ENCODE results near the gene ARHGDIB.

The ARHGDIB gene

DNA sequence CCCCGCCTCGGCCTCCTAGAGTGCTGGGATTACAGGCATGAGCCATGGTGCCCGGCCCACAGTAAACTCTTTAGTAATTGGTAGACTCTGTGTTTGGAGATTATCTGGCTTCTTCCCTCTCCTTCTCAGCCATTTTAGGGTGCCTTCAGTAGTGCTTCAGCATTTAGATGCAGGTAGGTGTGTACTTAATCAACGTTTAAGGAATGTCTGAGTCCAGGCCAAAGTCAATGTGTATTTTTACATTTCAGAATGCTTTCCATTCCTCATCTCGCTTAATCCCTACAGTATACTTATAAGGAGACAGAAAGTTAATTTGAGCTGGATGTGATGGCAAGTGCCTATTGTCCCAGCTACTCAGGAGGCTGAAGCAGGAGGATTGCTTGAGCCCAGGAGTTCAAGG is 55.3 kb downstream of the ARHGDIB start:
- no peak overlapping the region for H3K27ac ChIP-seq (ENCODE audit: low read depth, low read length)
- no peak overlapping the region for H3K9ac ChIP-seq (ENCODE audit: low read length)
- H3K4me1 ChIP-seq (ENCODE audit: insufficient read depth, low read length): peaks cover 5% of the 10 kb centered on the region
- no peaks in the 10 kb centered on the region for H3K9me3 ChIP-seq (ENCODE audit: low read length)
- no peaks in the 10 kb centered on the region for H3K36me3 ChIP-seq (ENCODE audit: insufficient read depth, low read length)
- H3K27me3 ChIP-seq (ENCODE audit: control insufficient read depth in 1 of 2, insufficient read depth in 2 of 2, low read length in 2 of 2): no peaks in the 10 kb centered on the region
- no peak overlapping the region for H3K4me3 ChIP-seq (ENCODE audit: low read depth in 1 of 2, low read length in 2 of 2)

DNA sequence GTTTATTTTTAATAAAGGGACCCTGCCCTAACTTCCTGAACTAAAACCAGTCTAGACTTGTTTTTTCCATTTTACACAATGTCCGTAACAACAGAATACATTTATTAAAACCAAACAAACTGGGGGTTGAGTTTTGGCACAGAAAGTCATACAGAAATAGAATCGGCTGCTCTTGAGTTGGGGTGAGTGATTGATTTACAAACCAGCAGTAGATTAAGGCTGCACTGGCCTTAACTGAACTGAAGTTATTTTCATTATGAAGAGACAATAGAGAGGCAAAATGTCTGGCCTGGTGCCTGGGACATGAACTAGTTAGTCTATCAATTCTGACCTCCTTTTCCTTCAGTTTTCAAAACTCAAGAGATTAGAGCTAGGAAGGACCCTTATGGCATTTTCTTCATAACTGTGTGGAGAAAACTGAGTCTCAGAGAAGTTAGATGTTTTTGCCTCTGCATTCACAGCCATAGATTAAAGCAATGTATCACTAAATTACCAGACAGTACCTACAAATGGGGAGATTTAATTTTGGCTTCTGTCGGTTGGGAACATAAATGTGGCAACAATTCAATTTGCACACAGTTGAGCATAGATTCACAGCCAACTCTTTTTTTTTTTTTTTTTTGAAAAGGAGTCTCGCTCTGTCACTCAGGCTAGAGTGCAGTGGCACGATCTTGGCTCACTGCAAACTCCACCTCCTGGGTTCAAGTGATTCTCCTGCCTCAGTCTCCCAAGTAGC is 56.0 kb downstream of the ARHGDIB start:
- H3K27ac ChIP-seq (ENCODE audit: low read depth, low read length): no peak overlapping the region
- peaks cover 5% of the 10 kb centered on the region for H3K4me1 ChIP-seq (ENCODE audit: insufficient read depth, low read length)
- H3K9ac ChIP-seq (ENCODE audit: low read length): no peak overlapping the region
- no peaks in the 10 kb centered on the region for H3K27me3 ChIP-seq (ENCODE audit: control insufficient read depth in 1 of 2, insufficient read depth in 2 of 2, low read length in 2 of 2)
- no peak overlapping the region for H3K4me3 ChIP-seq (ENCODE audit: low read depth in 1 of 2, low read length in 2 of 2)
- no peaks in the 10 kb centered on the region for H3K9me3 ChIP-seq (ENCODE audit: low read length)
- H3K36me3 ChIP-seq (ENCODE audit: insufficient read depth, low read length): no peaks in the 10 kb centered on the region

DNA sequence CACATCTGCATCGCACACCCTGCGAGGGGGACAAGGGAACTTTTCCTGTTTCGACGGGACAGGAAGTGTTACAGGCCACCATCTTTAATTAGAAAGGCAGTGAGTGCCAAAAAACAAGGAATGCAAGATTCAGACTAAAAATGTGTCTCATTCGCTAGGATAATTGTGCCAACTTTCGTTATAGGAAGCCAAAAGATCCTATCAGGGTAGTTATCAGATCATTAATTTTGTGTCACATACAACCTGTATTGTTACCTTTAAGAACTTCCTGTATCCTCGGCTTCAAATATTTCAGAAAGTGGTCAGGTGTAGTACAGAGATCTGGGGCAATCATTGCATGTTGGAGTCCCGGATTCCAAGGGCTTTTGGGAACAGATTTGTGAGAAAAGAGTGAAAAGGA is 56.5 kb downstream of the ARHGDIB start:
- Histone ChIP-seq H3K9ac (ENCODE audit: low read length) (no peak overlapping the region), H3K9me3 (ENCODE audit: low read length) (no peaks in the 10 kb centered on the region), H3K27me3 (ENCODE audit: control insufficient read depth in 1 of 2, insufficient read depth in 2 of 2, low read length in 2 of 2) (no peaks in the 10 kb centered on the region), H3K4me3 (ENCODE audit: low read depth in 1 of 2, low read length in 2 of 2) (no peak overlapping the region), H3K27ac (ENCODE audit: low read depth, low read length) (no peak overlapping the region), H3K4me1 (ENCODE audit: insufficient read depth, low read length) (peaks cover 5% of the 10 kb centered on the region), H3K36me3 (ENCODE audit: insufficient read depth, low read length) (no peaks in the 10 kb centered on the region)

DNA sequence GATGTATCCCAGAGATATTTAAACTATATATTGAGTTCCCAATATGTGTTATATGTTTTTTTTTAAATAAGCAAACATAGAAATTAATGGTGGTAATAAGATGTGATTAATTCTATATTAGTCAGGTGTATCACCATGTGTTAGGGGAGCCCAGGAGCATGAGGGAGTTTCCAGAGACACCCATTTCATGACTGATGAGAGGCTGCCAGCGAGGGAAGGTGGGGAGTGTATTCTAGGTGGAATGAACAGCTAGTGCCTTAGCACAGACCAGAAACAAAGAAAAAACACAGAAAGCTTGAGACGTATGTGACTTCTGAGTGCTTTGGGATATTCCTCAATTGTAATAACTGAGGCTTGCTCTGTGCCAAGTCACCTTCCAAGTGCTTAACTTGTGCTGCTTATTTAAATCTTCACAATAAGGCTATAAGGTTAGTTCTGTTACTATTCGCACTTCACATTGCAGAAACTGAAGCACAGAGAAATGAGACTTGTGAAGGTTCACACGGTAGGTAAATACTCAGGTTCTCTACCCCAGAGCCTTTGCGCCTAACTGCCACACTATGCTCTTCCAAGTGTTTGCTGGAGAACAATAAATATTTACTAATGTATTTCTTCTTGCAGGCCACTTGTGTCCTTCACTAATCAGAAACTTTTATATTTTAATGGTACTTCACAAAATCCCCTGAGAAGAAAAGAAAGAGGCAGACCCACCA is 57.9 kb downstream of the ARHGDIB start:
- Histone ChIP-seq H3K27ac (ENCODE audit: low read depth, low read length) (no peak overlapping the region), H3K4me1 (ENCODE audit: insufficient read depth, low read length) (peaks cover 5% of the 10 kb centered on the region), H3K4me3 (ENCODE audit: low read depth in 1 of 2, low read length in 2 of 2) (no peak overlapping the region), H3K36me3 (ENCODE audit: insufficient read depth, low read length) (no peaks in the 10 kb centered on the region), H3K27me3 (ENCODE audit: control insufficient read depth in 1 of 2, insufficient read depth in 2 of 2, low read length in 2 of 2) (no peaks in the 10 kb centered on the region), H3K9me3 (ENCODE audit: low read length) (no peaks in the 10 kb centered on the region), H3K9ac (ENCODE audit: low read length) (no peak overlapping the region)

DNA sequence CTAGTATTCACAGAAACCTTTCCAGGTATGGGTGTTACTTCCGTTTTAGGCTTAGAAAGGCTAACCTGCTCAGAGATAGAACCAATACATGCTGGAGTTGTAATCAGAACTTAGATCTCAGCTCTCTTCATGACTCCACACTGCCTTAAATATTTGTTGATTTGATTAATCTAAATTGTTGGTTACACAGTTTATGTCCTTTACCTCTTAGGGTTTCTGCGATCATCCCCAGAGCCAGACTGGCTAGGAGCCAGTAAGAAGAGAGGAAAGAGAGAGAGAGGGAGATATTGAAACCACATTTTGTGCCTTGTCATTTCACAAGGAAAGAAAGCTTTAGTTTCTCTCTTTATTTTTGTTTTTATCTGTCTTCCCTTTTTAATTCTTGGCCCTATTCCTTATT is 58.9 kb downstream of the ARHGDIB start:
- Histone ChIP-seq H3K9ac (ENCODE audit: low read length) (no peak overlapping the region), H3K27ac (ENCODE audit: low read depth, low read length) (no peak overlapping the region)

DNA sequence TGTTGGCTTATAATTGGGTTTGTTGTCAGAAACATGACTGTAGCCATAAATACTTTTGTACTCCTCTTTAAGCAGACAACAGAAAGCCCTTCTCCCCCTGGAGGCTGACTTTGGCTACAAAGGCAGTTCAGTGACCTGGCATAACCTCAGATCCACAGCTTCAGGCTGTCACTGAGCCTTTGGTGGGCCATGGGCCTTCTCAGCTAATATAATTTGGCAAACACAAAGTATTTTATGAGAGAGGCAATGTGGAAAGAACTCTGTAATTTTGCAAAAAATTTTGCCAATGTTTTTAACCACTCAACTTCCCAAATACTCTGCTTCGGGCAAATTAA is 60.2 kb downstream of the ARHGDIB start:
- Histone ChIP-seq H3K27ac (ENCODE audit: low read depth, low read length) (no peak overlapping the region), H3K4me1 (ENCODE audit: insufficient read depth, low read length) (peaks cover 13% of the 10 kb centered on the region), H3K4me3 (ENCODE audit: low read depth in 1 of 2, low read length in 2 of 2) (no peak overlapping the region)

More for the DNA sequence above, 58.9 kb downstream of the ARHGDIB start:
- Histone ChIP-seq H3K36me3 (ENCODE audit: insufficient read depth, low read length) (no peaks in the 10 kb centered on the region), H3K4me1 (ENCODE audit: insufficient read depth, low read length) (peaks cover 5% of the 10 kb centered on the region), H3K4me3 (ENCODE audit: low read depth in 1 of 2, low read length in 2 of 2) (no peak overlapping the region), H3K9me3 (ENCODE audit: low read length) (no peaks in the 10 kb centered on the region), H3K27me3 (ENCODE audit: control insufficient read depth in 1 of 2, insufficient read depth in 2 of 2, low read length in 2 of 2) (no peaks in the 10 kb centered on the region)

DNA sequence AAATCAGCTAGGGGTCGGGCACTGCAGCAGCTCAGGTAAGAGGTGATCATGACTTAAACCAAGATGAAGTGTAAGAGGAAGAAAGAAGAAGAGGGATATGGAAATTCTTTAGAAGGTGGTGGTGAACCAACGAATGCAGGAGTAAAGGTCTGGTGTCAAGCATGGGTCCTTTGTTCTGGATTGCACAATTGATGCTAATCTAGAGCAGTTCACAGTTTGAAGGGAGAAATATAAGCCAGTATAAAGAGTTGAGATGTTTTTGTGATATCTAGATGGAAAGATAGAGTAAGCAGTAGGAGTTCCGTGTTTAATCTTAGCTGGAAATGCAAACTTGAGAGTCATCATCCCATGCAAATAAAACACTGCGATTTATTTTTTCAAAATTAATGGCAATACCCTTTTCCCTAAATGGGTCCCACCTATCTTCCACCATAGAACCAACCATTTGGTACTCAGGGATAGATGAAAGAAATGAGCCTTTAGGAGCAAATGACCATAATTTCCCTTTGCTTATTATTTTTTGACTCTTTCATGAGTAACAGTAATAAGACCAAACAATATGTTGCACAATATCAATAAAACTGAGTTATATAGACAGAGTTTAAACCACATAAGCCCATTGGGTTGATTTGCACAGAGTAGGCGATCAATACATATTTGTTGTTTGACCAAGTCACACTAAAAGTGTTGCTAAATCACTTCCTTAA is 60.7 kb downstream of the ARHGDIB start:
- peaks cover 13% of the 10 kb centered on the region for H3K4me1 ChIP-seq (ENCODE audit: insufficient read depth, low read length)
- no peak overlapping the region for H3K9ac ChIP-seq (ENCODE audit: low read length)
- H3K27me3 ChIP-seq (ENCODE audit: control insufficient read depth in 1 of 2, insufficient read depth in 2 of 2, low read length in 2 of 2): no peaks in the 10 kb centered on the region
- no peaks in the 10 kb centered on the region for H3K36me3 ChIP-seq (ENCODE audit: insufficient read depth, low read length)
- no peak overlapping the region for H3K4me3 ChIP-seq (ENCODE audit: low read depth in 1 of 2, low read length in 2 of 2)
- no peaks in the 10 kb centered on the region for H3K9me3 ChIP-seq (ENCODE audit: low read length)
- H3K27ac ChIP-seq (ENCODE audit: low read depth, low read length): no peak overlapping the region

More for the DNA sequence above, 60.2 kb downstream of the ARHGDIB start:
- Histone ChIP-seq H3K27me3 (ENCODE audit: control insufficient read depth in 1 of 2, insufficient read depth in 2 of 2, low read length in 2 of 2) (no peaks in the 10 kb centered on the region), H3K9ac (ENCODE audit: low read length) (no peak overlapping the region), H3K36me3 (ENCODE audit: insufficient read depth, low read length) (no peaks in the 10 kb centered on the region), H3K9me3 (ENCODE audit: low read length) (no peaks in the 10 kb centered on the region)

DNA sequence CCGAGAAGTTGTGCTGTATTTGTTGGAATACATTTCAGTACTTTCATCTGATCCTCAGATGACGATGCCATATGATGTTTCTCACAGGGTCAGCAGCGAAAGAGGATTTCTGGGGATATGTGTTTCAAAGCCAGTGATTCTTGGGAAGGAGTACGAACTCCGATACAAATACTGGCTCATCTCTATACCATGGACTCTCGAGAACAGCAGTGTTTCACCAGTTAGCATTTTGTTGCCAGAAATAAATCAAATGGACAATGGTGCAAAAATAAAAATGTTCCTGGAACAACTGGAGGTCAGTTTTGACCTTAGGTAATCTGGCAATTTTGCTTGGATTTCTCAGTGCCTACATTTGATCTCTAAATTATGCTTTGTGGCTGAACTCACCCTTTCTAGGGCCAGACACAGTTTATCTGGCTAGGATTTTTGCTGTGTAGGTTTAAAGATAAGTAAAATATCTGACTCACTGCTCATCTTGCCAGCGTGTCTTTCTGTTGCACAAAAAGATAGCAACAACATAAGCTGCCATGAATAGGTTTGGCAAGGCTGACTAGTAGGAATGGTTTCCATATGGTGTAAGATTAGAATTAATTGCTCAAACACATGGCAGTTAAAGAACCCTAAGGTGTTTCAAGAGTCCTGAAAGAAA is 64.8 kb downstream of the ARHGDIB start:
- Histone ChIP-seq H3K4me1 (ENCODE audit: insufficient read depth, low read length) (peaks cover 8% of the 10 kb centered on the region), H3K4me3 (ENCODE audit: low read depth in 1 of 2, low read length in 2 of 2) (no peak overlapping the region), H3K27me3 (ENCODE audit: control insufficient read depth in 1 of 2, insufficient read depth in 2 of 2, low read length in 2 of 2) (no peaks in the 10 kb centered on the region), H3K27ac (ENCODE audit: low read depth, low read length) (no peak overlapping the region), H3K9ac (ENCODE audit: low read length) (peak overlapping the region; percentile 0), H3K36me3 (ENCODE audit: insufficient read depth, low read length) (no peaks in the 10 kb centered on the region), H3K9me3 (ENCODE audit: low read length) (no peaks in the 10 kb centered on the region)

DNA sequence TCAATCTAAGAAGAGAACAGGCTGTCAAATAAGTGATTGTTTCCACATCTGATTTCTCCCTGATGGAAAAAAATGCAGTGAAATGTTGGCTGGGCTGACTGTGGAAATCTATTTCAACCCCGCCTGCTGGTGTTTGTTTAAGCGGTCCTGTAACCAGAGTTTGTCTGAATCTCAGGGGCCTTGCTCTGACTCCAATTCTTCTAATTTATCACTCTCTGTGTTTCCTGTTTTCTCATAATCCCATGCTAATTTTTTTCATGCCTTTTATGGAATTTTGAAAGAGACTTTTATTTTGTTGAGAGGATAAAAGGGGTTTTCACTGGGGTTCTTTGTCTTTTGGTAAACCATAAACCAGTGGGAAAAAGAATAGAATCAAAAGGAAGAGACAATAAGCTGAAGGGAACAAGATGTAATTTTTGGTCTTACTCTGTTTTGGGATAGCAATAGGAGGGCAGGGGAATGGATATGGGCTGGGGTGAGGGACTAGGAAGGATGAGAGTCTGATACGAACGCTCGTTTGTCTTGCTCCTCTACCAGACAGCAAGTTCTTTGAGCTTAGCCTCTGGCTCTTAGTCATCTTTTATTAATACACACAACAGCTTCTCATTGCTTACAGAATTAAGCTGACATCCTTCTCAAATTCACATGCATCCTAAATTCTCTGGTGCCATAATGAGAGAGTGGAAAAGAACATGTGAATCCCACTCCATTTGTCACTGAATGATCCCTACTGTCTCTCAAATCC is 67.7 kb downstream of the ARHGDIB start:
- H3K9ac ChIP-seq (ENCODE audit: low read length): no peak overlapping the region
- H3K9me3 ChIP-seq (ENCODE audit: low read length): no peaks in the 10 kb centered on the region
- H3K4me1 ChIP-seq (ENCODE audit: insufficient read depth, low read length): peaks cover 8% of the 10 kb centered on the region
- H3K27me3 ChIP-seq (ENCODE audit: control insufficient read depth in 1 of 2, insufficient read depth in 2 of 2, low read length in 2 of 2): no peaks in the 10 kb centered on the region
- no peak overlapping the region for H3K27ac ChIP-seq (ENCODE audit: low read depth, low read length)
- H3K4me3 ChIP-seq (ENCODE audit: low read depth in 1 of 2, low read length in 2 of 2): no peak overlapping the region
- H3K36me3 ChIP-seq (ENCODE audit: insufficient read depth, low read length): no peaks in the 10 kb centered on the region

DNA sequence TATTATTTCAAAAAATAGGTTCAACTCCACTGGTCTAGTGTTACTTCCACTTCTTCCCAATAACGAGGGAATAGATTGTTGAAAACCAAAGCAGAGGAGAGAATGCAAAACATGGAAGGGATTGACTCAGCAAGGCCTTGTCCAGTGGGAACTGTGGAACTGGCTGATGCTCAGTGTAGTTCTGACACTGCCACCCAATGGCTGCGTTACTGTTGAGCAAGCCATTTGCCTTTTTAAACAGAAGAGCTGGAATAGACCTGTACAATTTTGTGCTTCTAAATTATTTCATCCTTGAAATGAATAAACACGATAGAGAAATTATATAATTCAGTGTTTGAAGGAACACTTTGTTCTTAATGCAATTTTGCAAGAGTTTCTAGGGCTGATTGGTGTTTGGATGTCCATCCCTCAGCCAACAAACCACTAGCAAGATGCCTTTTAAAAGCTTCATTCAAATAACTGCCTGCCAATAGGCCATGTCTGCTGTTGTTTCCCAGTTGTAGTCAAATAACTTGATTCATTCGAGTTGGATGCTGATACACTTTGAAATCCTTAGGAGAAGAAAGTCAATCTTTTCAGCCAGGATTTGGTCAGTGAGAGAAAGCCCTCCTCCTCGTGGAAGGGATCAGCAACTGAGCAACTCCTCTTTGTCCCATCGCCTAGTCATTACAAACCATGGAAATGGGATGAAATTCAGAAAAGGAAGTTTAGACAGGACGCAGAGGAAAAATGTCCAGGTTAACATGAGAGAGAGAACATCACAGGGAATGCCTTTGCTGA is 68.5 kb downstream of the ARHGDIB start:
- no peak overlapping the region for H3K27ac ChIP-seq (ENCODE audit: low read depth, low read length)
- no peaks in the 10 kb centered on the region for H3K27me3 ChIP-seq (ENCODE audit: control insufficient read depth in 1 of 2, insufficient read depth in 2 of 2, low read length in 2 of 2)
- H3K4me3 ChIP-seq (ENCODE audit: low read depth in 1 of 2, low read length in 2 of 2): no peak overlapping the region
- H3K9ac ChIP-seq (ENCODE audit: low read length): no peak overlapping the region
- H3K36me3 ChIP-seq (ENCODE audit: insufficient read depth, low read length): no peaks in the 10 kb centered on the region
- no peaks in the 10 kb centered on the region for H3K9me3 ChIP-seq (ENCODE audit: low read length)
- H3K4me1 ChIP-seq (ENCODE audit: insufficient read depth, low read length): peaks cover 8% of the 10 kb centered on the region

Measured in muscle layer of colon (tissue), 2 donors.